ENCODE data around the gene FGFR3. TPM values are rescaled to one million over a fixed set of nuclear protein-coding genes. Genes with fewer than 3 reads are reported as not detected.
A peak's percentile ranks its signal among the peaks of the same experiment; 100 is the strongest.

FGFR3 gene
- polyA plus RNA-seq (2012; ENCODE audit: low read depth, missing spikeins) = 0.04 TPM

GRCh38 chr4:1792832-1793495 is at the start of gene FGFR3:
TSS of gene FGFR3 (plus strand) at chr4:1793293. CDS start at chr4:1793935, 642 bp downstream.
- TF ChIP-seq POU2F2 (IDR thresholded peaks at IDR 0.05; ENCODE audit: low read depth, low read length) (no peak), TAF1 (IDR thresholded peaks at IDR 0.05; ENCODE audit: low read depth, low read length) (no peak), PAX5 (IDR thresholded peaks at IDR 0.05; ENCODE audit: insufficient read depth, low read length, severe bottlenecking) (no peak), POLR2AphosphoS5 (IDR thresholded peaks at IDR 0.05; ENCODE audit: low read depth, low read length) (no peak), POLR2A (IDR thresholded peaks at IDR 0.05; ENCODE audit: low read depth, low read length) (no peak), SPI1 (IDR thresholded peaks at IDR 0.05; ENCODE audit: low read depth, low read length) (no peak)
- FAIRE-seq (no peak), DNase-seq (ENCODE audit: insufficient read length, low spot score) (peak; percentile 93)

- no peak for DNase-seq (ENCODE audit: insufficient read length, low spot score)
- no peak for TF ChIP-seq POLR2AphosphoS5 (IDR thresholded peaks at IDR 0.05; ENCODE audit: low read depth, low read length)
- TF ChIP-seq PAX5 (IDR thresholded peaks at IDR 0.05; ENCODE audit: insufficient read depth, low read length, severe bottlenecking) = no peak
- no peak for TF ChIP-seq TAF1 (IDR thresholded peaks at IDR 0.05; ENCODE audit: low read depth, low read length)
- TF ChIP-seq SPI1 (IDR thresholded peaks at IDR 0.05; ENCODE audit: low read depth, low read length) = no peak
- TF ChIP-seq POLR2A (IDR thresholded peaks at IDR 0.05; ENCODE audit: low read depth, low read length) = no peak
- TF ChIP-seq POU2F2 (IDR thresholded peaks at IDR 0.05; ENCODE audit: low read depth, low read length) = no peak
- no peak for FAIRE-seq
Observed at GRCh38 chr4:1743551-1743950, 49.5 kb upstream of the FGFR3 start.

- FAIRE-seq (no peak), DNase-seq (ENCODE audit: insufficient read length, low spot score) (no peak)
- TF ChIP-seq POLR2A (IDR thresholded peaks at IDR 0.05; ENCODE audit: low read depth, low read length) = no peak
- no peak for TF ChIP-seq POU2F2 (IDR thresholded peaks at IDR 0.05; ENCODE audit: low read depth, low read length)
- TF ChIP-seq TAF1 (IDR thresholded peaks at IDR 0.05; ENCODE audit: low read depth, low read length) = no peak
- no peak for TF ChIP-seq PAX5 (IDR thresholded peaks at IDR 0.05; ENCODE audit: insufficient read depth, low read length, severe bottlenecking)
- no peak for TF ChIP-seq POLR2AphosphoS5 (IDR thresholded peaks at IDR 0.05; ENCODE audit: low read depth, low read length)
- TF ChIP-seq SPI1 (IDR thresholded peaks at IDR 0.05; ENCODE audit: low read depth, low read length) = no peak
Observed at GRCh38 chr4:1743975-1744374, 49.1 kb upstream of the FGFR3 start.

GRCh38 chr4:1744552-1744951 is 48.5 kb upstream of the FGFR3 start:
- no peak for FAIRE-seq

GRCh38 chr4:1745165-1745564 is 47.9 kb upstream of the FGFR3 start:
- TF ChIP-seq SPI1 (IDR thresholded peaks at IDR 0.05; ENCODE audit: low read depth, low read length) = no peak
- TF ChIP-seq POLR2A (IDR thresholded peaks at IDR 0.05; ENCODE audit: low read depth, low read length) = no peak
- TF ChIP-seq POU2F2 (IDR thresholded peaks at IDR 0.05; ENCODE audit: low read depth, low read length) = no peak
- TF ChIP-seq PAX5 (IDR thresholded peaks at IDR 0.05; ENCODE audit: insufficient read depth, low read length, severe bottlenecking) = no peak
- DNase-seq (ENCODE audit: insufficient read length, low spot score) (no peak), FAIRE-seq (no peak)

More at GRCh38 chr4:1744552-1744951, 48.5 kb upstream of the FGFR3 start:
- TF ChIP-seq TAF1 (IDR thresholded peaks at IDR 0.05; ENCODE audit: low read depth, low read length) = no peak
- TF ChIP-seq SPI1 (IDR thresholded peaks at IDR 0.05; ENCODE audit: low read depth, low read length) = no peak
- no peak for TF ChIP-seq PAX5 (IDR thresholded peaks at IDR 0.05; ENCODE audit: insufficient read depth, low read length, severe bottlenecking)
- TF ChIP-seq POLR2A (IDR thresholded peaks at IDR 0.05; ENCODE audit: low read depth, low read length) = no peak
- DNase-seq (ENCODE audit: insufficient read length, low spot score) = no peak

- no peak for FAIRE-seq
- TF ChIP-seq PAX5 (IDR thresholded peaks at IDR 0.05; ENCODE audit: insufficient read depth, low read length, severe bottlenecking) = no peak
- TF ChIP-seq POU2F2 (IDR thresholded peaks at IDR 0.05; ENCODE audit: low read depth, low read length) = no peak
- no peak for TF ChIP-seq SPI1 (IDR thresholded peaks at IDR 0.05; ENCODE audit: low read depth, low read length)
- no peak for TF ChIP-seq TAF1 (IDR thresholded peaks at IDR 0.05; ENCODE audit: low read depth, low read length)
- TF ChIP-seq POLR2A (IDR thresholded peaks at IDR 0.05; ENCODE audit: low read depth, low read length) = no peak
- no peak for TF ChIP-seq POLR2AphosphoS5 (IDR thresholded peaks at IDR 0.05; ENCODE audit: low read depth, low read length)
- DNase-seq (ENCODE audit: insufficient read length, low spot score) = no peak
Observed at GRCh38 chr4:1745697-1746096, 47.4 kb upstream of the FGFR3 start.

- FAIRE-seq (peak; percentile 83), DNase-seq (ENCODE audit: insufficient read length, low spot score) (peak; percentile 93)
- TF ChIP-seq POLR2AphosphoS5 (IDR thresholded peaks at IDR 0.05; ENCODE audit: low read depth, low read length) = no peak
- TF ChIP-seq PAX5 (IDR thresholded peaks at IDR 0.05; ENCODE audit: insufficient read depth, low read length, severe bottlenecking) = no peak
- no peak for TF ChIP-seq POU2F2 (IDR thresholded peaks at IDR 0.05; ENCODE audit: low read depth, low read length)
- TF ChIP-seq TAF1 (IDR thresholded peaks at IDR 0.05; ENCODE audit: low read depth, low read length) = no peak
- no peak for TF ChIP-seq POLR2A (IDR thresholded peaks at IDR 0.05; ENCODE audit: low read depth, low read length)
Observed at GRCh38 chr4:1746265-1746691, 46.8 kb upstream of the FGFR3 start.

GRCh38 chr4:1746919-1747602 is 46.0 kb upstream of the FGFR3 start:
- FAIRE-seq = no peak

GRCh38 chr4:1747603-1747967 is 45.5 kb upstream of the FGFR3 start:
- TF ChIP-seq POLR2AphosphoS5 (IDR thresholded peaks at IDR 0.05; ENCODE audit: low read depth, low read length) = no peak
- TF ChIP-seq SPI1 (IDR thresholded peaks at IDR 0.05; ENCODE audit: low read depth, low read length) = no peak
- no peak for TF ChIP-seq PAX5 (IDR thresholded peaks at IDR 0.05; ENCODE audit: insufficient read depth, low read length, severe bottlenecking)
- TF ChIP-seq POU2F2 (IDR thresholded peaks at IDR 0.05; ENCODE audit: low read depth, low read length) = no peak
- TF ChIP-seq POLR2A (IDR thresholded peaks at IDR 0.05; ENCODE audit: low read depth, low read length) = no peak
- no peak for TF ChIP-seq TAF1 (IDR thresholded peaks at IDR 0.05; ENCODE audit: low read depth, low read length)
- DNase-seq (ENCODE audit: insufficient read length, low spot score) = no peak
- FAIRE-seq = no peak

More at GRCh38 chr4:1746919-1747602, 46.0 kb upstream of the FGFR3 start:
- DNase-seq (ENCODE audit: insufficient read length, low spot score) = no peak
- no peak for TF ChIP-seq POLR2AphosphoS5 (IDR thresholded peaks at IDR 0.05; ENCODE audit: low read depth, low read length)
- TF ChIP-seq POLR2A (IDR thresholded peaks at IDR 0.05; ENCODE audit: low read depth, low read length) = no peak
- TF ChIP-seq SPI1 (IDR thresholded peaks at IDR 0.05; ENCODE audit: low read depth, low read length) = no peak
- no peak for TF ChIP-seq POU2F2 (IDR thresholded peaks at IDR 0.05; ENCODE audit: low read depth, low read length)
- no peak for TF ChIP-seq PAX5 (IDR thresholded peaks at IDR 0.05; ENCODE audit: insufficient read depth, low read length, severe bottlenecking)
- no peak for TF ChIP-seq TAF1 (IDR thresholded peaks at IDR 0.05; ENCODE audit: low read depth, low read length)
